Keratinocyte (primary cell): ENCODE data around the gene CDH15. TPM values are rescaled to one million over a fixed set of nuclear protein-coding genes. Genes with fewer than 3 reads are reported as not detected.

Source experiments
- DNase-seq: peaks from one replicate; pipeline ENCODE4 v3.0.0-alpha.2; 2011; ENCODE audit warnings: low read depth, missing footprints, low spot score
- FAIRE-seq: peaks from 2 replicates; lab custom pipeline; 2011; peaks lifted over from hg19 to GRCh38; lab: Jason Lieb, UNC
- H2AFZ ChIP-seq: 2 replicates; pipeline ENCODE4 v1.6.0; 2012; ENCODE audit warnings: low read length, control low read depth, inconsistent platforms; ENCODE audit not compliant: control insufficient read depth
- H3K27ac ChIP-seq: 2 replicates; pipeline ENCODE4 v1.5.1; 2011; ENCODE audit warnings: low read length; ENCODE audit not compliant: control insufficient read depth, insufficient read depth
- H3K27me3 ChIP-seq: 3 replicates; pipeline ENCODE4 v1.6.0; 2011; ENCODE audit warnings: low read length; ENCODE audit not compliant: control insufficient read depth, insufficient read depth; ENCODE audit errors: extremely low read depth
- H3K36me3 ChIP-seq, 2 experiments: 2 replicates in 1 of 2; 3 replicates in 1 of 2; pipeline ENCODE4 v1.5.1; 2011; ENCODE audit warnings: low read length in 2 of 2, mild to moderate bottlenecking in 1 of 2; ENCODE audit not compliant: control insufficient read depth in 2 of 2, insufficient read depth in 2 of 2; ENCODE audit errors: extremely low read depth in 1 of 2
- H3K4me1 ChIP-seq: 3 replicates; pipeline ENCODE4 v1.5.1; 2011; ENCODE audit warnings: low read length; ENCODE audit not compliant: control insufficient read depth, insufficient read depth; ENCODE audit errors: extremely low read depth
- H3K4me2 ChIP-seq: 3 replicates; pipeline ENCODE4 v1.6.0; 2011; ENCODE audit warnings: low read depth, low read length; ENCODE audit not compliant: control insufficient read depth, insufficient read depth; ENCODE audit errors: extremely low read depth
- H3K4me3 ChIP-seq, 3 experiments: fragments of 200-600 bp in 1 of 3; sonication (generic) in 1 of 3; 2 replicates in 2 of 3; 3 replicates in 1 of 3; pipeline ENCODE4 v1.5.1; 2011 to 2016; ENCODE audit warnings: low read length in 3 of 3, mild to moderate bottlenecking in 3 of 3, control low read depth in 2 of 3, inconsistent platforms in 1 of 3, low read depth in 1 of 3, mixed read lengths in 1 of 3, mixed run types in 1 of 3, moderate library complexity in 1 of 3; ENCODE audit not compliant: control insufficient read depth in 2 of 3, insufficient read depth in 2 of 3; ENCODE audit errors: extremely low read depth in 1 of 3
- H3K79me2 ChIP-seq: 2 replicates; pipeline ENCODE4 v1.6.0; 2012; ENCODE audit warnings: low read length; ENCODE audit not compliant: control insufficient read depth, insufficient read depth
- H3K9ac ChIP-seq: 3 replicates; pipeline ENCODE4 v1.6.0; 2011; ENCODE audit warnings: low read length; ENCODE audit not compliant: control insufficient read depth, insufficient read depth; ENCODE audit errors: extremely low read depth
- H3K9me1 ChIP-seq: 3 replicates; pipeline ENCODE4 v1.6.0; 2011; ENCODE audit warnings: low read length; ENCODE audit not compliant: control insufficient read depth, insufficient read depth; ENCODE audit errors: extremely low read depth
- H3K9me3 ChIP-seq: 2 replicates; pipeline ENCODE4 v1.5.1; 2012; ENCODE audit warnings: low read depth, low read length; ENCODE audit not compliant: control insufficient read depth
- H4K20me1 ChIP-seq: 3 replicates; pipeline ENCODE4 v1.6.0; 2011; ENCODE audit warnings: low read length; ENCODE audit not compliant: control insufficient read depth, insufficient read depth; ENCODE audit errors: extremely low read depth
- CTCF ChIP-seq, 3 experiments: IDR thresholded peaks in 1 of 3; conservative IDR thresholded peaks in 1 of 3; optimal IDR thresholded peaks in 1 of 3; 2 replicates in 2 of 3; 3 replicates in 1 of 3; pipeline versions ENCODE3 to v1.5.1; 2011; ENCODE audit warnings: low read length in 3 of 3, mild to moderate bottlenecking in 3 of 3, moderate library complexity in 2 of 3, control low read depth in 1 of 3, inconsistent platforms in 1 of 3; ENCODE audit not compliant: insufficient read depth in 2 of 3; ENCODE audit errors: extremely low read depth in 1 of 3
- EZH2 ChIP-seq: IDR thresholded peaks from one replicate; pipeline ENCODE4 v1.6.1; 2012; ENCODE audit warnings: inconsistent platforms, mild to moderate bottlenecking, low read length, moderate library complexity
- dilution Hi-C: fragments of 300-500 bp; cut with MboI; formaldehyde crosslinking; loops from one replicate; pipeline ENCODE4 v1.7.0; 2020; ENCODE audit warnings: low sequenced_read_pairs; ENCODE audit not compliant: extremely low pct_ligation_motif_present
- polyA plus RNA-seq, 5 experiments: library from polyadenylated mRNA; depleted of rRNA in 3 of 5; stranded (reverse) in 3 of 5; stranded (forward) in 1 of 5; unstranded in 1 of 5; fragments of >200 nt; gene quantifications; 1 replicate in 1 of 5; 2 replicates in 3 of 5; 3 replicates in 1 of 5; pipeline versions ENCODE4 v1.2.1 to v1.2.3, GENCODE V29; 2011 to 2012; ENCODE audit warnings: missing spikeins in 2 of 5, low read depth in 1 of 5, low replicate concordance in 1 of 5

Gene CDH15
- polyA plus RNA-seq, 1 donor (not counting 4 experiments of a cell fraction or from before 2014, with no cell fraction given) = not detected

GRCh38 chr16:89131783-89132182, 39.8 kb upstream of the CDH15 start:
- dilution Hi-C loops = no loop called here
- H3K4me2 ChIP-seq = no peak overlapping the region
- H3K9me3 ChIP-seq = no peaks in the 10 kb centered on the region
- H3K9ac ChIP-seq = no peak overlapping the region
- no peak overlapping the region for H3K27ac ChIP-seq
- DNase-seq (no peak), FAIRE-seq (no peak)
- H3K4me3 ChIP-seq = no peak overlapping the region
- H3K79me2 ChIP-seq = no peaks in the 10 kb centered on the region
- no peaks in the 10 kb centered on the region for H3K9me1 ChIP-seq
- H3K4me1 ChIP-seq = no peaks in the 10 kb centered on the region
- no peaks in the 10 kb centered on the region for H4K20me1 ChIP-seq
- H3K36me3 ChIP-seq = peaks cover 3 to 4% of the 10 kb centered on the region in 2 experiments
- no peaks in the 10 kb centered on the region for H3K27me3 ChIP-seq
- TF ChIP-seq CTCF (optimal IDR thresholded peaks at IDR 0.05 in 1 of 3, IDR thresholded peaks at IDR 0.05 in 1 of 3, conservative IDR thresholded peaks at IDR 0.05 in 1 of 3; ENCODE audit: extremely low read depth in 1 of 3, insufficient read depth in 2 of 3, low read length in 3 of 3) (no peak), EZH2 (no peak)
- H2AFZ ChIP-seq = no peak overlapping the region

- Histone ChIP-seq H3K36me3 (peaks cover 3 to 4% of the 10 kb centered on the region in 2 experiments), H2AFZ (no peak overlapping the region), H3K27me3 (no peaks in the 10 kb centered on the region), H3K79me2 (no peaks in the 10 kb centered on the region), H3K9me3 (no peaks in the 10 kb centered on the region), H3K4me1 (no peaks in the 10 kb centered on the region), H3K9ac (no peak overlapping the region), H3K4me3 (no peak overlapping the region), H3K27ac (no peak overlapping the region), H3K4me2 (no peak overlapping the region), H3K9me1 (no peaks in the 10 kb centered on the region), H4K20me1 (no peaks in the 10 kb centered on the region)
- FAIRE-seq (no peak), DNase-seq (no peak)
- TF ChIP-seq EZH2 = no peak
- no peak for TF ChIP-seq CTCF (optimal IDR thresholded peaks at IDR 0.05 in 1 of 3, IDR thresholded peaks at IDR 0.05 in 1 of 3, conservative IDR thresholded peaks at IDR 0.05 in 1 of 3; ENCODE audit: extremely low read depth in 1 of 3, insufficient read depth in 2 of 3, low read length in 3 of 3)
- dilution Hi-C loops = no loop called here
These were observed 39.1 kb upstream of the CDH15 start for GRCh38 chr16:89132194-89133005.
